Type B pancreatic cell (in vitro differentiated cells): ENCODE results near the gene ACER1. TPM values are rescaled to one million over a fixed set of nuclear protein-coding genes. Genes with fewer than 3 reads are reported as not detected.
A peak's percentile ranks its signal among the peaks of the same experiment; 100 is the strongest.

Experiments used
- DNase-seq: peaks from one replicate; pipeline ENCODE4 v3.0.0; 2021; ENCODE audit warnings: mixed read lengths; ENCODE audit not compliant: unreplicated experiment; ENCODE audit errors: extremely low spot score
- H3K27ac Mint-ChIP-seq: 2 replicates; pipeline ENCODE4 v1.8.0; 2021; ENCODE audit warnings: mild to moderate bottlenecking, mixed read lengths
- H3K27me3 Mint-ChIP-seq: 2 replicates; pipeline ENCODE4 v1.8.0; 2021; ENCODE audit warnings: mixed read lengths
- H3K36me3 Mint-ChIP-seq: 2 replicates; pipeline ENCODE4 v1.8.0; 2021; ENCODE audit warnings: mixed read lengths
- H3K4me1 Mint-ChIP-seq: one replicate; pipeline ENCODE4 v1.8.0; 2021; ENCODE audit warnings: mixed read lengths; ENCODE audit not compliant: unreplicated experiment
- H3K4me3 Mint-ChIP-seq: 2 replicates; pipeline ENCODE4 v1.8.0; 2021; ENCODE audit warnings: mild to moderate bottlenecking, mixed read lengths
- H3K9me3 Mint-ChIP-seq: 2 replicates; pipeline ENCODE4 v1.8.0; 2021; ENCODE audit warnings: mixed read lengths
- CTCF ChIP-seq: fragments of 200-600 bp; sonication (generic); conservative IDR thresholded peaks from 2 replicates; pipeline ENCODE4 v1.5.0; 2021; ENCODE audit warnings: antibody characterized with exemption, mild to moderate bottlenecking
- total RNA-seq: library from RNA; stranded (reverse); gene quantifications from 2 replicates; pipeline ENCODE4 v1.2.1, GENCODE V29; 2021; ENCODE audit warnings: low replicate concordance

ACER1 gene
- total RNA-seq, 1 donor from 2014 or later: not detected

DNA sequence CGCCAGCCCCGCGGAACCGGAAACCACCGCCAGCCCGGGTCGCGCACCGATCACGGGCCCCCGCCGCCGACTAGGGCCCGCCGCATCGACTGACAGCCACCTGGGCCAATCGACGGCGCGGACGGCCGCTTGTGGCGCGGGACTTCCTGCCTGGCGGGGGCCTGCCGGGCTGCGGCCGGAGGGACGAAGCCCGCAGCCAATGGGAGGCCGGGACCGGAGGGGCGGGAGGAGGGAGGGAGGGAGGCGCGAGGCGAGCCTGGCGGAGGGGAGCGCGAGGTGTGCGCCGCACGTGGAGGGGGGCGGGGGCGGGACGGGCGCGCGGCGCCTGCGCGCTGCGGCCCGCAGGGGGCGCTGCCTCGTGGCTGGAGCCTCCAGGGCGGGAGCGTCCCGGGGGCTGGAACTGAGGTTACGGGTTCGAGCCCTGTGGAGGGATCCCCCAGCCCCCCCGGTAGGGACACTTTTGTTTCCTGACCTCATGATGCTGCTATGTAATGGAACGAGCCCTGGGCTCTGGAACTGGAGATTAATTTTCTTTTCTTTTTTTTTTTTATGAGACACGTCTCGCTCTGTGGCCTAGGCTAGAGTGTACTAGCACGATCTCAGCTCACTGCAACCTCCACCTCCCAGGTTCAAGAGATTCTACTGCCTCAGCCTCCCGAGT is 53.4 kb downstream of the ACER1 start, which contains the start of gene MLLT1:
Gene MLLT1 (minus strand): TSS at position 45 of the 661 bp plus-strand sequence. CDS start 191 bp downstream, outside the sequence.
- Mint-ChIP-seq H3K9me3 (no peaks in the 10 kb centered on the region), H3K4me3 (peak within 1 kb of the TSS; percentile 93), H3K27me3 (no peaks in the 10 kb centered on the region), H3K27ac (peak within 1 kb of the TSS; percentile 90), H3K4me1 (peaks cover 29% of the 10 kb centered on the region), H3K36me3 (peaks cover 4% of the 10 kb centered on the region)
- peak; percentile 95 for TF ChIP-seq CTCF
- DNase-seq: peak; percentile 97

DNA sequence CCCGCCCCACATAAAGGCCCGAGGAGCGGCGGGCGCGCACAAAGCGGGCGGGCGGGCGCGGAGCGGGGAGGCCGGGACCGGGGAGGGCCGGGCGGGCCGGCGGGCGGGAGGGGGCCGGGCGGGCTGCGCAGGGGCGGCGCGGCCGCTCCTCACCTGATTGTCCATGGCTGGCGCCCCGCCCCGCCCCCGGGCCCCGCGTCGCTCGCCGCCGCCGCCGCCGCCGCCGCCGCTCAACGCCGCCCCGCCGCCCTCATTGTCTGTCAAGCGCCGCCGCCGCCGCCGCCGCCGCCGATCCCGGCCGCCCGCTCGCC is 53.8 kb downstream of the ACER1 start:
- H3K27ac Mint-ChIP-seq: no peak overlapping the region
- no peak for DNase-seq
- H3K4me3 Mint-ChIP-seq: no peak overlapping the region
- H3K4me1 Mint-ChIP-seq: peaks cover 34% of the 10 kb centered on the region
- TF ChIP-seq CTCF: no peak
- H3K27me3 Mint-ChIP-seq: no peaks in the 10 kb centered on the region
- H3K36me3 Mint-ChIP-seq: peaks cover 4% of the 10 kb centered on the region
- H3K9me3 Mint-ChIP-seq: no peaks in the 10 kb centered on the region

DNA sequence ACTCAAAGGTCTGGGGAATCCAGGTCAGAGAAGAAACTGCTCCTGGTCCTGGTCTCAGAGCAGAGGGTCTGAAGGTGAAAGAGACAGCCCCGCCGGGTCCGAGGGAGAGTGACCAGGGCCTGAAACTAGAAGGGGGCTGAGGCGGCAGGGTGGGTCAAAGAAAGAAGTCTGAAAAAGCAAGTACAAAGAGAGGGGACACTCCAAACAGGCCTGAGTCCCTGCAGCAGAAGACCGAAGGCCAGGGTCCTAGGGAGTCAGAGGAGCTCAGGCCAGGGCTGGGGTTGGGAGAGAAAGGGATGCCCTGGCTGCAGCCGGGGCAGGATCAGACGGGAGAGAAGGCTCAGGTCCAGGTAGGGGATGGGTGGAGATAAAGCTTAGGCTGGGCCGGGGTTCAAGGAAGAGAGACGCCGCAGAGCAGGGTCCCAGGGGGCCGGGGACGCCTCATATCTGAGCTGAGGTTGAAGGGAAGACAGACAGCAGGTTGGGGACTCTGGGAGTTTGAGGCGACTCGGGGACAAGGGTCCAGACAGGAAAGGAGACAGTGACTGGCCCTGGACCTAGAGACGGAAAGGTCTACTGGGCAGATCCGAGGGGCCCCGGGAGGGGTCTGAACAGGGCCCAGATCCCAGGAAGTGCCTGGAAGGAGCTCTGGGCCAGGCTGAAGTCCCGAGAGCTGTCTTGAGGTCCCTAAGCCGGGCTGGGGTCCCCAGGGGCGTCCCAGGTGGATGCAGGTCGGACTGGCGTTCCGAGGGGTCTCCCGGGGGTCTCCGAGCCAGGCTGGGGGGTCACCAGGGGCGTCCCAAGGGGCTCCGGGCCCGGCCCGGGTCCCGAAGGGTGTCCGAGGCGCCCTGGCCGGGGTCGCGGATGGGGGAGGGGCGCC is 54.4 kb downstream of the ACER1 start:
- peaks cover 4% of the 10 kb centered on the region for H3K36me3 Mint-ChIP-seq
- peak overlapping the region; percentile 93 for H3K4me3 Mint-ChIP-seq
- H3K4me1 Mint-ChIP-seq: peaks cover 40% of the 10 kb centered on the region
- peak overlapping the region; percentile 90 for H3K27ac Mint-ChIP-seq
- no peak for TF ChIP-seq CTCF
- no peak for DNase-seq
- no peaks in the 10 kb centered on the region for H3K27me3 Mint-ChIP-seq
- H3K9me3 Mint-ChIP-seq: no peaks in the 10 kb centered on the region

DNA sequence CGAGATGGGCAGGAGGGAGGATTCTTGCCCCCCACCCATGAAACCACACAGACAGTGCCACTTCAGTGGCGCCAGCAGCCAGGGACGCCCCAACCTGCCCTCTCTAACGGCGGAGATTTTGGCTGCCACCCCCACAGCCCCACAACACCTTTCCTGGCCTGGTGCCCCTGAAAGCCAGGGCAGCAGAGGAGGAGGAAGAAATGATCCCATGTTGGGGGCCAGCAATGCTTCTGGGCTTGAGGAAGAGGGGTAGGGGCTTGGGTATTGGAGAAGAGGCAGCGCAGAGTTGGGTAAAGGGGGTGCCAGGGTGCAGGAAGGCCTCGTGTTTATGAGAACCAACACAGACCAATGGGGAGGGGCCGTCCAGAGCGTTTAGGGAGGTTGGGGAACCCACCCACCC is 55.4 kb downstream of the ACER1 start:
- H3K27ac Mint-ChIP-seq: peak overlapping the region; percentile 90
- peaks cover 4% of the 10 kb centered on the region for H3K36me3 Mint-ChIP-seq
- no peak for TF ChIP-seq CTCF
- H3K4me1 Mint-ChIP-seq: peaks cover 49% of the 10 kb centered on the region
- DNase-seq: no peak
- H3K4me3 Mint-ChIP-seq: peak overlapping the region; percentile 93
- no peaks in the 10 kb centered on the region for H3K9me3 Mint-ChIP-seq
- no peaks in the 10 kb centered on the region for H3K27me3 Mint-ChIP-seq

DNA sequence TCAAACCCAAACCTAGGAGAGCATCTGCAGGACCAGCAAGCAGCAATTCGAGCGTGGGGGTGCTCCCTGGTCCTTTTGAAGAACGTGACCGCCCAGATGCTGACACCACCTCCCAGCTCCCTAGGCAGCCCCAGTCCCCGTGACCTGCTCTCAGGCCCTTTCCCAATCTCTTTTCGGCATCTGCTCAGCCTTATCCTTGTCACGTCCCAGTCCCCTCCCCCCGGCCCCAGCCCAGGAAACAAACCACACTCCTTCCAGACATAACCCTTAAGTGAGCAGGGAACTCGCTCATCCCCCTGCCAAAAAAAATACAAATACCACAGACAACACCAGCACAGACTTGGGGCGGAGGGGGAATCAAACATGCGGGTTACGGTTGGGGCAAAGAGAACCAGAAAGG is 57.0 kb downstream of the ACER1 start:
- H3K27ac Mint-ChIP-seq: peak overlapping the region; percentile 33
- H3K36me3 Mint-ChIP-seq: peaks cover 7% of the 10 kb centered on the region
- DNase-seq: no peak
- H3K9me3 Mint-ChIP-seq: no peaks in the 10 kb centered on the region
- H3K27me3 Mint-ChIP-seq: no peaks in the 10 kb centered on the region
- TF ChIP-seq CTCF: no peak
- H3K4me1 Mint-ChIP-seq: peaks cover 65% of the 10 kb centered on the region
- peak overlapping the region; percentile 65 for H3K4me3 Mint-ChIP-seq
